GM23248 (cell line): ENCODE results near the gene CDC37. TPM values are rescaled to one million over a fixed set of nuclear protein-coding genes. Genes with fewer than 3 reads are reported as not detected.
"Not testable (repeated sequence)": the region's sequence is repeated elsewhere in the genome, so short reads cannot be mapped to it uniquely, and the experiment has no call there.

Experiments
- DNase-seq: peaks from one replicate; pipeline ENCODE4 v3.0.0-alpha.2; 2015
- H2AFZ ChIP-seq: fragments of 200-600 bp; sonication (generic); 2 replicates; pipeline ENCODE4 v1.6.1; 2016; ENCODE audit warnings: antibody characterized with exemption
- H3F3A ChIP-seq: fragments of 200-600 bp; sonication (generic); 2 replicates; pipeline ENCODE4 v1.6.1; 2016; ENCODE audit warnings: mild to moderate bottlenecking, antibody characterized with exemption, mixed run types; ENCODE audit not compliant: insufficient read depth
- H3K27ac ChIP-seq: fragments of 200-600 bp; sonication (generic); 2 replicates; pipeline ENCODE4 v1.5.1; 2016; ENCODE audit warnings: mild to moderate bottlenecking
- H3K27me3 ChIP-seq: fragments of 200-600 bp; sonication (generic); replicated peaks from 2 replicates; pipeline ENCODE4 v1.6.1; 2016; ENCODE audit warnings: mild to moderate bottlenecking; ENCODE audit not compliant: insufficient read depth
- H3K36me3 ChIP-seq: fragments of 200-600 bp; sonication (generic); 2 replicates; pipeline ENCODE4 v1.6.1; 2016; ENCODE audit warnings: low read depth, mild to moderate bottlenecking
- H3K4me1 ChIP-seq: fragments of 200-600 bp; sonication (generic); 2 replicates; pipeline ENCODE4 v1.6.1; 2016; ENCODE audit warnings: mild to moderate bottlenecking; ENCODE audit not compliant: insufficient read depth
- H3K4me2 ChIP-seq: fragments of 200-600 bp; sonication (generic); one replicate; pipeline ENCODE4 v1.6.1; 2016; ENCODE audit warnings: mild to moderate bottlenecking; ENCODE audit not compliant: unreplicated experiment
- H3K4me3 ChIP-seq: fragments of 200-600 bp; sonication (generic); 2 replicates; pipeline ENCODE4 v1.5.1; 2016; ENCODE audit warnings: mild to moderate bottlenecking
- H3K79me2 ChIP-seq: fragments of 200-600 bp; sonication (generic); 2 replicates; pipeline ENCODE4 v1.6.1; 2016; ENCODE audit warnings: mild to moderate bottlenecking; ENCODE audit not compliant: insufficient read depth
- H3K9ac ChIP-seq: fragments of 200-600 bp; sonication (generic); 2 replicates; pipeline ENCODE4 v1.6.1; 2016; ENCODE audit warnings: mild to moderate bottlenecking
- H3K9me2 ChIP-seq: fragments of 200-600 bp; sonication (generic); 2 replicates; pipeline ENCODE4 v1.6.1; 2016; ENCODE audit warnings: mixed run types, mild to moderate bottlenecking, moderate library complexity; ENCODE audit not compliant: insufficient read depth
- H3K9me3 ChIP-seq: fragments of 200-600 bp; sonication (generic); one replicate; pipeline ENCODE4 v1.6.1; 2017; ENCODE audit warnings: low read depth
- H4K20me1 ChIP-seq: fragments of 200-600 bp; sonication (generic); 2 replicates; pipeline ENCODE4 v1.6.0; 2016; ENCODE audit not compliant: insufficient read depth
- EZH2 ChIP-seq: fragments of 200-600 bp; sonication (generic); IDR thresholded peaks from 2 replicates; pipeline ENCODE4 v1.6.1; 2018; ENCODE audit warnings: antibody characterized with exemption, mild to moderate bottlenecking; ENCODE audit not compliant: insufficient read depth, poor library complexity, severe bottlenecking
- EZH2phosphoT487 ChIP-seq: fragments of 200-600 bp; sonication (generic); IDR thresholded peaks from 2 replicates; pipeline ENCODE4 v1.6.1; 2018; ENCODE audit warnings: antibody characterized with exemption, moderate library complexity, mild to moderate bottlenecking, low read depth; ENCODE audit not compliant: insufficient read depth
- WGBS, 2 experiments: methylation state at CpG; one replicate each; pipeline ENCODE4 v1.1.6; 2015 to 2017; ENCODE audit warnings: low lambda C conversion rate in 2 of 2, low coverage in 1 of 2; ENCODE audit errors: missing lambda C conversion rate in 2 of 2; 5-methylcytosine and 5-hydroxymethylcytosine counted together
- in situ Hi-C: fragments of 300-500 bp; cut with MboI; formaldehyde crosslinking; loops from 2 replicates; pipeline ENCODE4 v1.15.0; 2020
- polyA plus RNA-seq: library from polyadenylated mRNA; unstranded; fragments of >200 nt; fragmentation: Nextera tagmentation; extraction: Ambion mirVana; gene quantifications from 2 replicates; pipeline ENCODE4 v1.2.1, GENCODE V29; 2016
- total RNA-seq: library from RNA; depleted of rRNA; stranded (reverse); fragments of >200 nt; shearing (Covaris generic); gene quantifications from 2 replicates; pipeline ENCODE4 v1.2.3, GENCODE V29; 2014

Gene CDC37
- total and polyA plus RNA-seq, 2 experiments from 2014 or later = 291 to 301 TPM

- 93 to 99% methylated on average over 7 to 8 of the region's 8 CpGs for WGBS, 2 experiments
- H3K36me3 ChIP-seq = peaks cover 5% of the 10 kb centered on the region; the same call in 1 of the 2 replicates
- no peak overlapping the region for H3K4me2 ChIP-seq
- in situ Hi-C loops = loop anchor here (25.0 kb wide), 1 partner anchor 441 kb away; the partner anchor contains the start of gene OLFM2
- no peak overlapping the region for H3K9ac ChIP-seq
- no peaks in the 10 kb centered on the region for H3K27me3 ChIP-seq
- H3K27ac ChIP-seq = no peak overlapping the region
- H3K4me3 ChIP-seq = no peak overlapping the region
- H2AFZ ChIP-seq = no peak overlapping the region
- no peaks in the 10 kb centered on the region for H3F3A ChIP-seq
- no peaks in the 10 kb centered on the region for H4K20me1 ChIP-seq
- no peaks in the 10 kb centered on the region for H3K4me1 ChIP-seq
- no peaks in the 10 kb centered on the region for H3K9me2 ChIP-seq
- H3K79me2 ChIP-seq = peaks cover 11% of the 10 kb centered on the region
- H3K9me3 ChIP-seq = no peaks in the 10 kb centered on the region
- TF ChIP-seq EZH2phosphoT487 = no peak
- TF ChIP-seq EZH2 = no peak
- peak; percentile 12 for DNase-seq
These were observed 25.2 kb downstream of the CDC37 start for GRCh38 chr19:10378124-10378523.

GRCh38 chr19:10377140-10377640, 26.2 kb downstream of the CDC37 start:
- not testable (repeated sequence) for H3K27me3 ChIP-seq, H3K9ac ChIP-seq, H3K4me1 ChIP-seq, H4K20me1 ChIP-seq, H3K4me2 ChIP-seq, H3K36me3 ChIP-seq, H3K4me3 ChIP-seq, H3K9me2 ChIP-seq, H3F3A ChIP-seq, H3K9me3 ChIP-seq, H3K27ac ChIP-seq, DNase-seq, H2AFZ ChIP-seq
- in situ Hi-C loops = loop anchor here (25.0 kb wide), 1 partner anchor 440 kb away; the partner anchor contains the start of gene OLFM2
- H3K79me2 ChIP-seq = peaks cover 11% of the 10 kb centered on the region
- 95 to 100% methylated on average over 2 of the region's 2 CpGs for WGBS, 2 experiments

GRCh38 chr19:10374931-10375330, 28.4 kb downstream of the CDC37 start:
- Histone ChIP-seq H3K4me3 (no peak overlapping the region), H2AFZ (no peak overlapping the region), H3K9ac (no peak overlapping the region), H3K4me1 (no peaks in the 10 kb centered on the region), H4K20me1 (no peaks in the 10 kb centered on the region), H3K9me2 (no peaks in the 10 kb centered on the region), H3K27ac (no peak overlapping the region), H3K36me3 (peaks cover 5% of the 10 kb centered on the region; the same call in 1 of the 2 replicates), H3K27me3 (no peaks in the 10 kb centered on the region), H3K9me3 (no peaks in the 10 kb centered on the region), H3K4me2 (no peak overlapping the region), H3F3A (no peaks in the 10 kb centered on the region), H3K79me2 (peaks cover 6% of the 10 kb centered on the region)
- in situ Hi-C loops = loop anchor here (25.0 kb wide), 1 partner anchor 438 kb away; the partner anchor contains the start of gene OLFM2
- no peak for TF ChIP-seq EZH2
- no peak for TF ChIP-seq EZH2phosphoT487
- WGBS, 2 experiments = 70 to 71% methylated on average over 5 of the region's 5 CpGs
- DNase-seq = no peak

GRCh38 chr19:10372690-10373089, 30.7 kb downstream of the CDC37 start:
- no peak overlapping the region for H3K4me2 ChIP-seq
- no peaks in the 10 kb centered on the region for H4K20me1 ChIP-seq
- H3K9me2 ChIP-seq = no peaks in the 10 kb centered on the region
- H3K79me2 ChIP-seq = no peaks in the 10 kb centered on the region
- WGBS, 2 experiments = 96 to 100% methylated on average over 3 of the region's 3 CpGs
- in situ Hi-C loops = no loop called here
- H2AFZ ChIP-seq = no peak overlapping the region
- no peaks in the 10 kb centered on the region for H3F3A ChIP-seq
- no peak overlapping the region for H3K4me3 ChIP-seq
- H3K27ac ChIP-seq = no peak overlapping the region
- no peaks in the 10 kb centered on the region for H3K9me3 ChIP-seq
- TF ChIP-seq EZH2phosphoT487 = no peak
- TF ChIP-seq EZH2 = no peak
- H3K9ac ChIP-seq = no peak overlapping the region
- DNase-seq = no peak
- peaks cover 5% of the 10 kb centered on the region; the same call in 1 of the 2 replicates for H3K36me3 ChIP-seq
- H3K4me1 ChIP-seq = no peaks in the 10 kb centered on the region
- H3K27me3 ChIP-seq = no peaks in the 10 kb centered on the region
